C4-2B (cell line): ENCODE measurements around the gene NRP1.

Experiments
- H3K27ac ChIP-seq: fragments of 450-650 bp; 2 replicates; pipeline ENCODE4 v1.5.1; 2017
- CTCF ChIP-seq: fragments of 450-650 bp; conservative IDR thresholded peaks from 2 replicates; pipeline ENCODE4 v1.5.1; 2017; ENCODE audit warnings: mild to moderate bottlenecking
- ZFX ChIP-seq: fragments of 450-650 bp; IDR thresholded peaks from 2 replicates; pipeline ENCODE4 v1.6.1; 2017

The NRP1 gene

GRCh38 chr10:33199731-33200232 lies 134.7 kb downstream of the NRP1 start:
- TF ChIP-seq CTCF (no peak), ZFX (no peak)

GRCh38 chr10:33198610-33199009 lies 135.9 kb downstream of the NRP1 start:
- no peak for TF ChIP-seq ZFX
- no peak for TF ChIP-seq CTCF
- H3K27ac ChIP-seq: no peak overlapping the region

More at GRCh38 chr10:33199731-33200232, 134.7 kb downstream of the NRP1 start:
- no peak overlapping the region for H3K27ac ChIP-seq

GRCh38 chr10:33196710-33197491 lies 137.6 kb downstream of the NRP1 start:
- no peak for TF ChIP-seq ZFX
- H3K27ac ChIP-seq: no peak overlapping the region

GRCh38 chr10:33196377-33196706 lies 138.1 kb downstream of the NRP1 start:
- no peak overlapping the region for H3K27ac ChIP-seq
- TF ChIP-seq CTCF (no peak), ZFX (no peak)

- H3K27ac ChIP-seq: peak overlapping the region; percentile 5; the same call in 1 of the 2 replicates
- TF ChIP-seq CTCF (no peak), ZFX (no peak)
Observed at GRCh38 chr10:33195608-33196376, 138.7 kb downstream of the NRP1 start.

GRCh38 chr10:33193701-33194521 lies 140.6 kb downstream of the NRP1 start:
- H3K27ac ChIP-seq: no peak overlapping the region; the same call in 1 of the 2 replicates
- TF ChIP-seq CTCF (no peak; the same call in none of the 2 replicates), ZFX (no peak)

GRCh38 chr10:33193057-33193700 lies 141.3 kb downstream of the NRP1 start:
- H3K27ac ChIP-seq: no peak overlapping the region; the same call in 1 of the 2 replicates
- TF ChIP-seq CTCF: peak; percentile 95
- TF ChIP-seq ZFX: no peak
